Keratinocyte (primary cell): ENCODE measurements around the gene DNALI1.

Experiments used
- EZH2 ChIP-seq: IDR thresholded peaks from one replicate; pipeline ENCODE4 v1.6.1; 2012; ENCODE audit warnings: inconsistent platforms, mild to moderate bottlenecking, low read length, moderate library complexity
- TF ChIP-seq, protein P1 (sequence below), 3 experiments: IDR thresholded peaks in 1 of 3; conservative IDR thresholded peaks in 1 of 3; optimal IDR thresholded peaks in 1 of 3; 2 replicates in 2 of 3; 3 replicates in 1 of 3; pipeline versions ENCODE3 to v1.5.1; 2011; ENCODE audit warnings: low read length in 3 of 3, mild to moderate bottlenecking in 3 of 3, moderate library complexity in 2 of 3, control low read depth in 1 of 3, inconsistent platforms in 1 of 3; ENCODE audit not compliant: insufficient read depth in 2 of 3; ENCODE audit errors: extremely low read depth in 1 of 3

GRCh38 chr1:37515185-37516034 is 41.3 kb upstream of the DNALI1 start:
- TF ChIP-seq, protein P1, sequence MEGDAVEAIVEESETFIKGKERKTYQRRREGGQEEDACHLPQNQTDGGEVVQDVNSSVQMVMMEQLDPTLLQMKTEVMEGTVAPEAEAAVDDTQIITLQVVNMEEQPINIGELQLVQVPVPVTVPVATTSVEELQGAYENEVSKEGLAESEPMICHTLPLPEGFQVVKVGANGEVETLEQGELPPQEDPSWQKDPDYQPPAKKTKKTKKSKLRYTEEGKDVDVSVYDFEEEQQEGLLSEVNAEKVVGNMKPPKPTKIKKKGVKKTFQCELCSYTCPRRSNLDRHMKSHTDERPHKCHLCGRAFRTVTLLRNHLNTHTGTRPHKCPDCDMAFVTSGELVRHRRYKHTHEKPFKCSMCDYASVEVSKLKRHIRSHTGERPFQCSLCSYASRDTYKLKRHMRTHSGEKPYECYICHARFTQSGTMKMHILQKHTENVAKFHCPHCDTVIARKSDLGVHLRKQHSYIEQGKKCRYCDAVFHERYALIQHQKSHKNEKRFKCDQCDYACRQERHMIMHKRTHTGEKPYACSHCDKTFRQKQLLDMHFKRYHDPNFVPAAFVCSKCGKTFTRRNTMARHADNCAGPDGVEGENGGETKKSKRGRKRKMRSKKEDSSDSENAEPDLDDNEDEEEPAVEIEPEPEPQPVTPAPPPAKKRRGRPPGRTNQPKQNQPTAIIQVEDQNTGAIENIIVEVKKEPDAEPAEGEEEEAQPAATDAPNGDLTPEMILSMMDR (optimal IDR thresholded peaks at IDR 0.05 in 1 of 3, IDR thresholded peaks at IDR 0.05 in 1 of 3, conservative IDR thresholded peaks at IDR 0.05 in 1 of 3; ENCODE audit: extremely low read depth in 1 of 3, insufficient read depth in 2 of 3, low read length in 3 of 3): no peak
- TF ChIP-seq EZH2: no peak
